Adipocyte (in vitro differentiated cells): ENCODE data around the gene DDA1.
"Not testable (repeated sequence)": the region's sequence is repeated elsewhere in the genome, so short reads cannot be mapped to it uniquely, and the experiment has no call there.

Experiments used
- DNase-seq: peaks from one replicate; pipeline ENCODE4 v3.0.0-alpha.2; 2015; ENCODE audit warnings: low read depth
- H3K27me3 ChIP-seq: replicated peaks from 2 replicates; pipeline ENCODE4 v1.7.0; 2013; ENCODE audit warnings: mild to moderate bottlenecking, low read length, moderate library complexity; ENCODE audit not compliant: control insufficient read depth, insufficient read depth
- H3K36me3 ChIP-seq: 2 replicates; pipeline ENCODE4 v1.7.0; 2013; ENCODE audit warnings: low read length, mild to moderate bottlenecking, moderate library complexity; ENCODE audit not compliant: control insufficient read depth, insufficient read depth, severe bottlenecking
- H3K4me1 ChIP-seq: 2 replicates; pipeline ENCODE4 v1.7.0; 2013; ENCODE audit warnings: mild to moderate bottlenecking, low read length, moderate library complexity; ENCODE audit not compliant: control insufficient read depth, insufficient read depth
- H3K4me3 ChIP-seq: 2 replicates; pipeline ENCODE4 v1.7.0; 2013; ENCODE audit warnings: mild to moderate bottlenecking, low read length, moderate library complexity
- H3K9ac ChIP-seq: 2 replicates; pipeline ENCODE4 v1.7.0; 2013; ENCODE audit warnings: mild to moderate bottlenecking, low read length, moderate library complexity
- H3K9me3 ChIP-seq: 2 replicates; pipeline ENCODE4 v1.7.0; 2013; ENCODE audit warnings: mild to moderate bottlenecking, low read length, moderate library complexity; ENCODE audit not compliant: control insufficient read depth

DDA1 gene

DNA sequence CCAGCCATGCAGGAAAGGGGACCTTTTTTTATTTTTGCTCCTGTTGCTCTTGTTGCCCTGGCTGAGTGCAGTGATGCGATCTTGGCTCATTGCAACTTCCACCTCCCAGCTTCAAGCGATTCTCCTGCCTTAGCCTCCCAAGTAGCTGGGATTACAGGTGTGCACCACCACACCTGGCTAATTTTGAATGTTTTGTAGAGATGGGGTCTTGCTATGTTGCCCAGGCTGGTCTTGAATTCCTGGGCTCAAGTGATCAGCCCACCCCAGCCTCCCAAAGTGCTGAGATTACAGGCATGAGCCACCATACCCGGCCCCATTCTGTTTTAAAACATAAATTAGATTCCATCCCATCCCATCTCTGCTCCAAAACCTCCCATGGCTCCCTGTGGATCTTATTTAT lies 34.5 kb upstream of the DDA1 start:
- H3K27me3 ChIP-seq, H3K9me3 ChIP-seq, H3K9ac ChIP-seq, H3K4me3 ChIP-seq, DNase-seq, H3K4me1 ChIP-seq: not testable (repeated sequence)
- peaks cover 54% of the 10 kb centered on the region for H3K36me3 ChIP-seq

DNA sequence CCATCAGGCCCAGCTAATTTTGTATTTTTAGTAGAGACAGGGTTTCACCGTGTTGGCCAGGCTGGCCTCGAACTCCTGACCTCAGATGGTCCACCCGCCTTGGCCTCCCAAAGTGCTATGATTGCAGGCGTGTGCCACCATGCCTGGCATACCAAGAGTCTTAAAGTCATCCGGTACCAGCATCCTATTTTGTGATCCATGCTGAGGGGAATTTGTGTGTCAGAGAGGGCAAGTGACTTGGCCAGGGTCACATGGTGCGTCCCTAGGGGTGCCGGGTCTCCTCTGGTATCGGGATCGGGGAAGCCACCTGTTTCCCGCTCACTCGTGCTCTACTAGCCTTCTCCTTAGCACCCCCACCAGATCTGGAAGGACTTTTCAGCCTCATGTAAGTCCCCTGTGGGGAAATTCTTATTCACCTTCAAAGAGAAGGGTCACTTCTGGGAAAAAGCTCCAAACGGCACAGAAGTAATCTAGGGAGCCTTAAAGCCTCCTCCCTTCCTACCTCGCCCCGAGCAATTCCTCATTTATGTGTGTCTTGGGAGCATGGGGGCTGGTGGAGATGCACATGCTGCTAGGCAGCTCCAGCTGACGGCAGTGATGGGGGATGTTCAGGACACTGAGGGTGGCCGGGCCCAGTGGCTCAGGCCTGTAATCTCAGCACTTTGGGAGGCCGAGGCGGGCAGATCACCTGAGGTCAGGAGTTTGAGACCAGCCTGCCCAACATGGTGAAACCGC lies 33.8 kb upstream of the DDA1 start:
- no peak for DNase-seq
- Histone ChIP-seq H3K4me1 (no peaks in the 10 kb centered on the region), H3K4me3 (no peak overlapping the region), H3K9me3 (no peaks in the 10 kb centered on the region), H3K36me3 (peaks cover 52% of the 10 kb centered on the region), H3K9ac (no peak overlapping the region), H3K27me3 (no peaks in the 10 kb centered on the region)

DNA sequence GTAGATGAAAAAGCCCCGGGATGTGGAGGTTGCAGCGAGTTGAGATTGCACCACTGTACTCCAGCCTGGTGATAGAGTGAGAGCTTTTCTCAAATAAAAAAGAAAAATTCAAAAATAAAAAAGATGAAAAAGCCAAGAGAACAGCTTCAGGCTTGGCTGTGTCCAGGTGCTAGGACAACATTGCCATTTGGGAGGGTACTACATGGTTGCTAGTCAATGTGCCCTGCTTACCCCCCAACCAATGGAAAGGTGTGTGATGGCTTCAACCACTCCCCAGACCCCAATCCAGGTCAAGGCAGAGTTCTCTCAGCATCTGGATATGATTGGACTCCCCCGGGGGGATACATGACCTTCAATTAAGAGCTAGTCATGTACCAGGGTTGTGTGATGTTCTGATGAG lies 29.9 kb upstream of the DDA1 start:
- Histone ChIP-seq H3K4me1 (peaks cover 3% of the 10 kb centered on the region), H3K9ac (no peak overlapping the region), H3K36me3 (peaks cover 30% of the 10 kb centered on the region), H3K4me3 (no peak overlapping the region), H3K27me3 (no peaks in the 10 kb centered on the region), H3K9me3 (no peaks in the 10 kb centered on the region)
- DNase-seq, result no peak

DNA sequence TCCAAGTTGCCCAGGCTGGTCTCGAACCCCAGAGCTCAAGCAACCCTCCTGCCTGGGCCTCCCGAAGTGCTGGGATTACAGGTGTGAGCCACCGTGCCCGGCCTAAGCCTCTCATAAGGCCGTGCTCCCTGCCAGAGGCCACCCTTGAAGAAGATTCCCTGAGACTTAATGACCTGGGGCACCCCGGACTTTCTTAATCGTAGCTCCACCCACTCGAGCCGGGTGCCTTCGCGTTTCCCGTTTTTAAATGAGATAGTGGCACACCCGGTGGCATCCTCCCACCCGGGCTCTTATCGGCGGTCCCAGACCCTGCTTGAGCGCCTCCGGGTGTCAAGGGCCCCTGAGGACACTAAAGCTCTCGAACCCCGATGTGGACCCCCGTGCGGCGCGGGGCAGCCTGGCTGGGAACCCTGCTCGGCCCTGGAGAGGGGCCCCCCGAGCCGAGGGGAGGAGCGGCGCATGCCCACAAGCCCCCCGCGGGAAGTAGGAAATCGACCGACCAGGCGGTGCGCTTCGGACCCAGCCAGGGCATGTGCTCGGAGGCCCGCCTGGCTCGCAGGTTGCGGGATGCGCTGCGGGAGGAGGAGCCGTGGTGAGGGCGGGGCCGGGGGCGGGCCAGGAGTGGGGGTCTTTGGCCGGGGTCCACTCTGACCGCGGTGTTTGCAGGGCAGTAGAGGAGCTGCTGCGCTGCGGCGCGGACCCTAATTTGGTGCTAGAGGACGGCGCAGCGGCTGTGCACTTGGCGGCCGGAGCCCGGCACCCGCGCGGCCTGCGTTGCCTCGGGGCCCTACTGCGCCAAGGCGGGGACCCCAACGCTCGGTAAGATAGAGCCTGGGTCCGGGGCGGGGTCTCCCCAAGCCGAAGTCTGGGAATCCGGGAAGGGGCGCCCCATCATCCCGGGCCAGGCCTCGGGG lies 27.7 kb upstream of the DDA1 start, which contains the start of gene ANKLE1:
TSS of gene ANKLE1 (plus strand) at position 511 of the 914 bp plus-strand sequence. CDS start at position 531, 20 bp downstream.
- Histone ChIP-seq H3K9me3 (no peaks in the 10 kb centered on the region), H3K4me3 (peak within 1 kb of the TSS; percentile 41), H3K36me3 (peaks cover 11% of the 10 kb centered on the region), H3K4me1 (peaks cover 3% of the 10 kb centered on the region), H3K9ac (peak within 1 kb of the TSS; percentile 38), H3K27me3 (no peaks in the 10 kb centered on the region)
- peak; percentile 28 for DNase-seq

DNA sequence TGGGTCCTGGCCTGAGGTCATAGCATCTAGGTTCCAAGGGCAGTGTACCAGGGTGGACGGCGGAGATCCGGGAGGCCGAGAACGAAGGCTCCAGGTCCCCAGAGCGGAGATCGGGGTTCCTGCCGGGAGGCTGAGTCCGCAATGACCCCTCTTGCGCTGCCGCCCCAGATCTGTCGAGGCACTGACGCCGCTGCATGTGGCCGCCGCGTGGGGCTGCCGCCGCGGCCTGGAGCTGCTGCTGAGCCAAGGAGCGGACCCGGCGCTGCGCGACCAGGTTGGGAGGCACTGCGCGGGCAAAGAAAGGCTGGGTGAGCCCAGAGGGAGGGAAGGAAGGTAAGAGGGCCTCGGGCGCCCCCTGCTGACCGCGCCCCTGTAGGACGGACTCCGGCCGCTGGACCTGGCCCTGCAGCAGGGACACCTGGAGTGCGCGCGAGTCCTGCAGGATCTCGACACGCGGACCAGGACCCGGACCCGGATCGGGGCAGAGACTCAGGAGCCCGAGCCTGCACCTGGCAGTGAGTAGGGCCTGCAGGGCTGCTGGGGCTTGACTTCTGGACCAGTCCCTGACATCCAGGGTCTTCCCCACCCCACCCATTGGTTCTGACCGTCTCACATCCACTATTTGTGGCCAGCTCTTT lies 26.8 kb upstream of the DDA1 start:
- DNase-seq, result peak; percentile 92
- Histone ChIP-seq H3K9me3 (no peaks in the 10 kb centered on the region), H3K4me3 (peak overlapping the region; percentile 41), H3K9ac (peak overlapping the region; percentile 4), H3K4me1 (peaks cover 3% of the 10 kb centered on the region), H3K27me3 (no peaks in the 10 kb centered on the region), H3K36me3 (peaks cover 2% of the 10 kb centered on the region)

DNA sequence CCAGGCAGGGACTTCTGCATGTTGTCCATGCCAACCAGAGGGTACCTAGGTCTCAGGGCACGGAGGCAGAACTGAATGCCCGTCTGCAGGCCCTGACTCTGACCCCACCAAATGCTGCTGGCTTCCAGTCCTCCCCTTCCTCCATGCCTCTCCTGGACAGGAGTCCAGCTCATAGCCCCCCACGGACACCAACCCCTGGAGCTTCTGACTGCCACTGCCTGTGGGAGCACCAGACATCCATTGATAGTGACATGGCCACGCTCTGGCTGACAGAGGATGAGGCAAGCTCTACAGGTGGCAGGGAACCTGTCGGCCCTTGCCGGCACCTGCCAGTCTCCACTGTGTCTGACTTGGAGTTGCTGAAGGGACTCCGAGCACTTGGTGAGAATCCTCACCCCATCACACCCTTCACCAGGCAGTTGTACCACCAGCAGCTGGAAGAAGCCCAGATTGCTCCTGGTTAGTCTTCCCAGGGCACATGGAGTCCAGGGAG lies 25.8 kb upstream of the DDA1 start:
- peaks cover 3% of the 10 kb centered on the region for H3K4me1 ChIP-seq
- H3K4me3 ChIP-seq, result no peak overlapping the region
- no peak for DNase-seq
- H3K9me3 ChIP-seq, result no peaks in the 10 kb centered on the region
- H3K9ac ChIP-seq, result no peak overlapping the region
- H3K27me3 ChIP-seq, result no peaks in the 10 kb centered on the region
- H3K36me3 ChIP-seq, result no peaks in the 10 kb centered on the region

DNA sequence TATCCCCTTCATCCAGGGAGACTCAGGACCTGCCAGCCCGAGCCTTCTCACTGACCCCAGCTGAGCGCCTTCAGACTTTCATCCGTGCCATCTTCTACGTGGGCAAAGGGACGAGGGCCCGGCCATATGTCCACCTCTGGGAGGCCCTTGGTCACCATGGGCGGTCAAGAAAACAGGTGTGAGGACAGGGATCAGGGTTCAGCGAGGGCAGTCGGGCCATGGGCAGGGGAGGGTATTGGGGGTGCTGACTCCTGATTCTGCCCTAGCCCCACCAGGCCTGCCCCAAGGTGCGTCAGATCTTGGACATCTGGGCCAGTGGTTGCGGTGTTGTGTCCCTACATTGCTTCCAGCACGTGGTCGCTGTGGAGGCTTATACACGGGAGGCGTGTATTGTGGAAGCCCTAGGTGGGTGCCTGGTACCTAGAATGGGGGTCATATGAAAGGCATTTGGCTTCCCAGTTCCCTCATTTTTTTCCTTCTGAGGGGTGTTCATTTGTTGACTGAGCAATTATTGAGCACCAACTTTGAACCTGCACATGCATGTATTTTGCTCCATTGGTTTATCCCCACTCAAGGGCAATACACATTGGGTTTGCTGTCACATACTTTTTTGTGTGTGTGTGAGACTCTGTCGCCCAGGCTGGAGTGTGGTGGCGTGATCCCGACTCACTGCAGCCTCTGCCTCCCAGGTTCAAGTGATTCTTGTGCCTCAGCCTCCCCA lies 23.8 kb upstream of the DDA1 start:
- Histone ChIP-seq H3K9ac (no peak overlapping the region), H3K9me3 (no peaks in the 10 kb centered on the region), H3K36me3 (no peaks in the 10 kb centered on the region), H3K4me1 (peaks cover 3% of the 10 kb centered on the region), H3K4me3 (no peak overlapping the region), H3K27me3 (no peaks in the 10 kb centered on the region)
- DNase-seq, result no peak

DNA sequence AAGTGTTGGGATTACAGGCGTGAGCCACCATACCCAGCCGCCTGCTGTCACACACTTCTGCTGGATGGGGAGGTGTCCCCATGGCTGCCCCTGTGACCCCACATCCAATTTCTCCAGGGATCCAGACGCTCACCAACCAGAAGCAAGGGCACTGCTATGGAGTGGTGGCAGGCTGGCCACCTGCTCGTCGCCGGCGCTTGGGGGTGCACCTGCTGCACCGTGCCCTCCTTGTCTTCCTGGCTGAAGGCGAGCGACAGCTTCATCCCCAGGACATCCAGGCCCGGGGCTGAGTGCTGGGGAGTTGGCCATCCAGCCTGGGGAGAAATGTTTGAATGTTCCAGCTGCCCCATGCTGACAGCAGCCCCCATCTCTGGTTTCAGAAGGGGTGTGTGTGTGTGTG lies 23.1 kb upstream of the DDA1 start:
- Histone ChIP-seq H3K9ac (no peak overlapping the region), H3K4me3 (no peak overlapping the region), H3K9me3 (no peaks in the 10 kb centered on the region), H3K36me3 (no peaks in the 10 kb centered on the region), H3K4me1 (peaks cover 3% of the 10 kb centered on the region), H3K27me3 (no peaks in the 10 kb centered on the region)
- no peak for DNase-seq

DNA sequence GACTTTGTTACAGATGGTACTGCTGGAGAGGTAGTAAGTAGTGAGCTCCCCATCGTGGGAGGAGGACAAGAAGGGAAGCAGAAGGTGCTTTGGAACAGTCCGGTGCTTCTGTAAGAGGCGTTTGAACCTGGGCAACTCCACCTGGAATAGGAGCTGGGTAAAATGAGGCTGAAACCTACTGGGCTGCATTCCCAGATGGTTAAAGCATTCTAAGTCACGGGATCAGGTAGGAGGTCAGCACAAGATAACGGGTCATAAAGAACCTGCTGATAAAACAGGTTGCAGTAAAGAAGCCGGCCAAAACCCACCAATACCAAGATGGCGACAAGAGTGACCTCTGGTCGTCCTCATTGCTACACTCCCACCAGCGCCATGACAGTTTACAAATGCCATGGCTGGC lies 22.6 kb upstream of the DDA1 start:
- Histone ChIP-seq H3K4me3 (no peak overlapping the region), H3K9ac (no peak overlapping the region), H3K4me1 (peaks cover 3% of the 10 kb centered on the region), H3K9me3 (no peaks in the 10 kb centered on the region), H3K27me3 (no peaks in the 10 kb centered on the region), H3K36me3 (no peaks in the 10 kb centered on the region)
- no peak for DNase-seq

DNA sequence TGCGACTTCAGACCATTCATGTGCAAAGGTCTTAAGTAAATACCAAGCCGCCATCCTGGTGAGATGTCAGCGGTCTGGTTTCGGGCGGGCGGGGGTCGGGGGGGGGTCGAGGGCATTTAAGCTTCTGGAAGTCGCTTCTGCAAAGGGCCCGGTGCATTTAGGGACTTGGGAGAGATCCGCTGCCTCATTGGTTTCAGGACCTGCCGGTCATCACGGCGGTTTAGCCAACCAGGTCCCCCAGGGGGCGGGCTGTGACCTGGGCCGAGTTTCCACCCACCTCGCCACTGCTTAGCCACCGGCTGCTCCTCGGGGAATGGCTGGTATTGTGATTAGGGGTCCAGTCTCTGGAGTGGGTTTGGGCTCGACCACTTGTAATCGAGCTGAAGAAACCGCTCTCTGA lies 19.9 kb upstream of the DDA1 start:
- no peak overlapping the region for H3K9ac ChIP-seq
- no peaks in the 10 kb centered on the region for H3K9me3 ChIP-seq
- no peak overlapping the region for H3K4me3 ChIP-seq
- no peaks in the 10 kb centered on the region for H3K36me3 ChIP-seq
- H3K27me3 ChIP-seq, result no peaks in the 10 kb centered on the region
- DNase-seq, result peak; percentile 51
- H3K4me1 ChIP-seq, result peaks cover 5% of the 10 kb centered on the region
